Cerebellar cortex (tissue), 1 donor: Measurements from ENCODE around the gene TPO.

Experiments
- DNase-seq: peaks from one replicate; pipeline ENCODE4 v3.0.0-alpha.2; 2015; ENCODE audit warnings: low spot score

Gene TPO

GRCh38 chr2:1450915-1451314, 37.7 kb downstream of the TPO start:
- DNase-seq, result no peak

DNA sequence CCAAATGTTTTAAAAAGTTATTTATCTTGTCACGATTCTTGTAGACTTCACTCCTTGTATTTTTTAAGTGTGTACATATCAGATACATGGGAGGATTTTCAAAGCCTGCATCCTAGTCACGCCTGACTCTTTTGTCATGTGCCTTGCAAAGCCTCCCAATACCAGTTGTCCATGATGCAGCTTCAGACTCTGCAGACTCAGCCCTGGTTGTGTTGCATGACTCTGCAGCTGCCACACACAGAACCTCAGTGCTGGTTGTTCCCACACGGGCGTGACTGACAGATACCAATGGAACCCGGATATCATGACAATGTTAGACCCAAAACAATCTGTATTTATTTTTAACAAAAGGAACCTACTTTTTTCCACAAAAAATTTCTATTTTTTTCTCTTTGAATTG, 38.2 kb downstream of the TPO start:
- no peak for DNase-seq

DNA sequence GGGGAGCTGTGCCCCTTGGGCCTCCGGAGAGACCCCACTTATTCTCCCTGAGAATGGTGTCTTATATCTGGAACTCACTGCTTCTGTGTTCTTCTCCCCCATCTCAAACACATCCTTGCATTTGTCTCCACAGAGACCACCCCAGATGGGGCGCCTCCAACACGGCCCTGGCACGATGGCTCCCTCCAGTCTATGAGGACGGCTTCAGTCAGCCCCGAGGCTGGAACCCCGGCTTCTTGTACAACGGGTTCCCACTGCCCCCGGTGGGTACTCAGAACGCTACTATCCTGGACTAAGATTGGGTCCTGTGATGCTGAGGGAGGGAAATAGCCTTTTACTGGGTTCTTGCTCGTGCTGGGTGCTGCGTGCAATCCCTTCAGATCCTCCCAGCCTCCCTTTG, 40.3 kb downstream of the TPO start:
- no peak for DNase-seq

GRCh38 chr2:1454346-1454745, 41.1 kb downstream of the TPO start:
- DNase-seq, result no peak

DNA sequence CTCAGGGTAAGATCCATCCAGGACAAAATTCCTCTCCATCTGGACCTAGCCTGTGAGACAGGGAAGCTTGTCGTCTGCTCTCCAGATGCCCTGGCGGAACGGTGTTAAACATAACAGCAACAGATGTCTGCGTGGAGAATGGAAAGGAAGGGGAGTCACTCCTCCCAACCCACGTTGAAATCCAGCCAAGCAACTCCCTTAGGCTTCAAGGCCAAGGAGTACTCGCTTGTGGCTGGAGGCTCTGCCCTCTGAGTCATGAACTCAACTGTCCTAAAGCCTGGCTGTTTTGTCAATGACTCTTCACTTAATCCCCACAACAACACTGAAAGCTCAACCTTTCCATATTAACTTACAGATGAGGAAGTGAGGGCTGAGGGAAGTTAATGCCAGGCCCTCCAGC, 42.2 kb downstream of the TPO start:
- DNase-seq, result no peak

DNA sequence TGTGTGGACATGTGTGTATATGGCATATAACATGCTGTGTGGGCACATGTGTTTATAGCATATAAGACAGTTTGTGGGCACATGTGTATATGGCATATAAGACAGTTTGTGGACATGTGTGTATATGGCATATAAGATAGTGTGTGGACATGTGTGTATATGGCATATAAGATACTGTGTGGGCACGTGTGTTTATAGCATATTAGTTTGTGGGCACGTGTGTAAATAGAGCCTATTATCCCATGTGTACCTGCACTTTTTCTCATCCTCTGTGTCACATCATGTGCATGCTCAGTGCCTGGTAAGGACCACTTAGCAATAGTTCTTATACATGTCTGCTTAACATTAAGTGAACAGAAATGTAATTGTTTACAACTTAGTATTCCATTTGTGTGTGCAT, 45.2 kb downstream of the TPO start:
- DNase-seq, result no peak

GRCh38 chr2:1459727-1460126, 46.5 kb downstream of the TPO start:
- no peak for DNase-seq

- no peak for DNase-seq
Observed at GRCh38 chr2:1460851-1461418, 47.7 kb downstream of the TPO start.

DNA sequence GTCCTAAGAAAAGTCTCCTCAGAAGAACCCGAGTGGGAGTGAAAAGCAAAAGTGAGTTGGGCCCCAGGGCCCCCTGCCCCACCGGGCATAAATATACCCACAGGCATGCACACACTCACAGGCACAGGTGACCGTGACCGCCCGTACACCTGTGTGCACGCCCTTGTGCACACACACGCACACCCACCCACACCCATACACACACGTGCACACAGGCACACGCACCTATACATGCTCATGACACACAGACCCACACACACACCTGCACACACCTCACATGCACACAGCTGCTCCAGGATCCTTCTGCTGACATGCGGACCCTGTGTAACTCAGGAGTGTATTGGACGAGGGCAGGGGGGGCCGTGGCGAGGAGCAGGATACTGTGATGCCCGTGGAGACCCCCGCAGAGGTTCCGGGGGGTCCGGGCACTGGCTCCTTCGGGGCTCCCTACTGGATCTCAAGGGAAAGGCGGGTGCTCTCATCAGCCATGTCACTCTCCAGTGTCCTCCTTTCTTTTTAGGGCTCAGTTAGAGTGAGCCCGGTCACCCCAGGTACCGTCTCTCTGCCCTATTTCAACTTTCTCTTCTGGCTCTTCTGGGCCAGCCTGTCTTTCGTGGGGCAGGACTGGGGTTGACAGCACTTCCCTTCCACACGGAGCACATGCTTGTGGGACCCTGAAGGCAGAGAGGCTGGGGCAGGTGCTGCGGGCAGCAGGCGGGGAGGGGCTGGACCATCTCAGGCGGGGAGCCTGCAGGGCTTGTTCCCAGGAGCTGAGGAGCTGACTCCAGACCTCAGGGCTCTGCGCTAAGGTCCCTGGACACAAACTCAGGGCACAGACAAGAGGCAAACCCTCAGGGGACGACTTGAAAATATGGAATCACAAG, 48.5 kb downstream of the TPO start:
- no peak for DNase-seq

DNA sequence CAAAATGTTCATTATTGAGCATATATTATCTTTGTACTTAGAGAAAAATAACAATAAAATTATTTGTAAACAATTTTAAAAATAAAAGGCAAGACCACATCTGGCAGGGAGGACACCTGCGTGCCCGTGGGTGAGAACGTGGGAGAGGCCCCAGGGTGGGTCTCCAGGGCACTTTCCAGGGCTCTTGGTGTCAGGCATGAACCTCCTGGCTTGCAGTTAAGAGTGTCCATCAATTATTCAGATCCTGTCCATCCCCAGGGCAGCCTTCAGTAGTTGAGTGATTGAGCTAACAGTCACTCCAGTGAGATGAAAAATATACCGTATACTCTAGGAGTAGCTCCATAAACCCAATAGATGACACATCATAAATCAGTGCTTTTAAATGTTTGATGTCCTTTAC, 49.7 kb downstream of the TPO start:
- DNase-seq, result no peak

GRCh38 chr2:1472350-1472749, 59.1 kb downstream of the TPO start:
- DNase-seq, result no peak

DNA sequence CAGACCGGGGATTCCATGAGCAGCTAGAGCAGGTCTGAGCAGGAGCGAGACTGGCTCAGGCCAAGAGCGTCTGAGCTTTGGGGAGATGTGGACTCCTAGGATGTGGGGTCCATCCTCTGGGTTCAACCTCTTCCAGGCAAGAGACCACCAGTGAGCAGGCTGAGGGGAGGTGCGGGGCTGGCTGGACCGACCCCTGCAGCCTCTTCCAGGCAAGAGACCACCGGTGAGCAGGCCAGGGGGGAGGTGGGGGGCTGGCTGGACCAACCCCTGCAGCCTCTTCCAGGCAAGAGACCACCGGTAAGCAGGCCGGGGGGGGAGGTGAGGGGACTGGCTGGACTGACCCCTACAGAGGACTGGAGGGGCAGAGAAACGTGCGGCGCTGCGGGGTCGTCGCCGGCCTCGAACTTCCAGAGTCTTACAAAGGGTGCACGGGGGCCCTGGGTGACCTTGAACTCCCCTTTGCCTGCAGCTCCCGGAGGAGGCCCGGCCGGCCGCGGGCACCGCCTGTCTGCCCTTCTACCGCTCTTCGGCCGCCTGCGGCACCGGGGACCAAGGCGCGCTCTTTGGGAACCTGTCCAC, 63.4 kb downstream of the TPO start:
- no peak for DNase-seq

GRCh38 chr2:1477196-1478040, 64.2 kb downstream of the TPO start:
- no peak for DNase-seq

- no peak for DNase-seq
Observed at GRCh38 chr2:1478311-1479305, 65.3 kb downstream of the TPO start.

DNA sequence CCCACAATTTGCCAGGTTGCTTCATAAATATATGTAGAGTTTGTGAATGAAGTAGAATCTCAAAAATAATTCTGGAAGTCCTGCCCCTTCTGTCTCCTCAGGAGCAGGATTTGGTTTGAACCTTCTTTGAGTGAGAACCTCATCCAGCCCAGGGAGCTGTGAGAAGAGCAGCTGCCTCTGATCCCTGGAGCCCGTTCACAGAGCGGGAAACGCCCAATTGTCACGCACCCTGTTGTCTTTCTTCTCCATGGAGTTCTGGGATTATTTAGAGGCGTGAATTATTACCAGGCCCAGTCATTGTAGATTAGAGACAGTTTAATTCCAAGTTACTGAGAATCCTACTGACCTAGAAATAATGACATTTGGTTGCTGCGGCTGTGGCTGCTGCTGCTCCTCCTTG, 66.1 kb downstream of the TPO start:
- DNase-seq, result no peak

- no peak for DNase-seq
Observed at GRCh38 chr2:1480671-1481076, 67.4 kb downstream of the TPO start.

DNA sequence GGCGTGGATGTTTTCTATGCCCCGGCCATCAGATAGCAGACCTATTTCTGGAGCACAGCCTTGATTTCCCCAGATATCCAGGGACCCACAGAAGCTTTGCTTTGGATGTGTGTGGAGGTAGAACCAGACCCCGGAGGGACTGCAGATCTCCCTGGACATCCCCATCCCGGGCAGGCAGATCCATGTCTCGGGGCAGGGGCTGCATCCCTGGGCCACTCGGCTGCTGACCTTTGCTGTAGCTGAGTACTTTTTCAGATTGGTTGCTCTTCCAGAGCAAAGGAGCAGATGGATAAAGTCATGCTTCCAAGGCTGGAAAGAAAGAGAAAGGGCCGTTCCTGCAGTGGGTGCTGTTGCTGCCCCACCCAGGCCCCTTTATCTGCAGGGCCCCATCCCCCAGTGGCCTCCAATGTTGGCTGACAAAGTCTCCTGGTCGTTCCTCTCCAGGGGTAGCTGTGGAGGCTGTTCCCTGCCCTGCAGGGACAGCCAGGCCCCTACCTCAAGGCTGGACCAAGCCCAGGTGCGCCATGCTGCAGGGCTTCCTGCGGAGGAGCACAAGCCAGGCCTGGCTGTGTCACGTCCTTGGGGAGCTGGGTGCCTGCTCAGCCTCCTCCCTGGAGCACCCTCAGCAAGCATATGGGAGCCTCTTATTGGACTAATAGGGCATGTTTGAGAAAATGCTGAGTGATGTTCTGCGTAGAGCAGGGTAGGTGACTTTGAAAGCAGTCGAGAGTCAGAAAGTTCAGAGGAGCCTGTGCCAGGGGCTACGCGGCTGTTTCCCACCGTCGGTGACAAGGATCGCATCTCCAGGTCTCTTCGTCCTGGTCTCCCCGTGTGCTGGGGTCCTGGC, 68.4 kb downstream of the TPO start:
- no peak for DNase-seq

DNA sequence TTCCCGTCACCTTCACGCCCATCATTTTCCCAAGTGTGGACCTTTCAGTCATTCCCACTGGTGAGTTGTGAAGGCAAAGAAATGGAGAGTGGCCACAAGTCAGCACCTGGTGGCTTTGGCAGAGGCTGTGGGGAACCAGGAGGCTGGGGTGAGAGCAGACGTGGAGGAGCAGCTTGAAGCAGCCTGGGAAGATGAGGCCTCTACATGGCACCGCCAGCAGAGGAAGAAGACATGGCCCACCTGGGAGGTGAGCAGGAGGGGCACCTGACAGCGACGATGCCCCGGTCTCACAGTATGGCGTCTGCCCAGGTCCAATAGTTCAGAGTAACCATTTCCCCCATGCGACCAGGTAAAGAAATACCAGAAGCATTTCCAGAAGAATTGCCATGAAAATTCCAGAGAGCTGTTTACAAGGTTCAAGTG, 69.0 kb downstream of the TPO start:
- no peak for DNase-seq

GRCh38 chr2:1482981-1483380, 69.7 kb downstream of the TPO start:
- no peak for DNase-seq

- DNase-seq, result no peak
Observed at GRCh38 chr2:1483551-1483950, 70.3 kb downstream of the TPO start.
